ENCODE measurements around the gene CAPN9.
A peak's percentile ranks its signal among the peaks of the same experiment; 100 is the strongest.
"Not testable (repeated sequence)": the region's sequence is repeated elsewhere in the genome, so short reads cannot be mapped to it uniquely, and the experiment has no call there.

The CAPN9 gene

GRCh38 chr1:230766318-230766717 is 19.1 kb downstream of the CAPN9 start:
- H3K4me3 ChIP-seq (ENCODE audit: low read depth, low read length): no peak overlapping the region
- H3K27me3 ChIP-seq: no peaks in the 10 kb centered on the region
- no peak for DNase-seq
- TF ChIP-seq CTCF (IDR thresholded peaks at IDR 0.05; ENCODE audit: low read depth, low read length): no peak
- H3K4me1 ChIP-seq: no peaks in the 10 kb centered on the region
- H3K9me3 ChIP-seq: no peaks in the 10 kb centered on the region
- H3K36me3 ChIP-seq: no peaks in the 10 kb centered on the region

GRCh38 chr1:230767859-230768612 is 20.8 kb downstream of the CAPN9 start:
- not testable (repeated sequence) for H3K27me3 ChIP-seq; H3K36me3 ChIP-seq; DNase-seq; H3K9me3 ChIP-seq; H3K4me1 ChIP-seq; H3K4me3 ChIP-seq (ENCODE audit: low read depth, low read length)

GRCh38 chr1:230768903-230769570 is 21.8 kb downstream of the CAPN9 start:
- no peak for DNase-seq
- no peak overlapping the region for H3K4me3 ChIP-seq (ENCODE audit: low read depth, low read length)
- no peaks in the 10 kb centered on the region for H3K36me3 ChIP-seq
- no peaks in the 10 kb centered on the region for H3K27me3 ChIP-seq
- no peak for TF ChIP-seq CTCF (IDR thresholded peaks at IDR 0.05; ENCODE audit: low read depth, low read length)
- no peaks in the 10 kb centered on the region for H3K4me1 ChIP-seq
- H3K9me3 ChIP-seq: no peaks in the 10 kb centered on the region

- no peak for DNase-seq
- Histone ChIP-seq H3K4me3 (ENCODE audit: low read depth, low read length) (no peak overlapping the region), H3K9me3 (no peaks in the 10 kb centered on the region), H3K27me3 (no peaks in the 10 kb centered on the region), H3K4me1 (no peaks in the 10 kb centered on the region), H3K36me3 (no peaks in the 10 kb centered on the region)
- no peak for TF ChIP-seq CTCF (IDR thresholded peaks at IDR 0.05; ENCODE audit: low read depth, low read length)
Measured at GRCh38 chr1:230770317-230770716, 23.1 kb downstream of the CAPN9 start.

GRCh38 chr1:230771773-230772354 is 24.7 kb downstream of the CAPN9 start:
- no peaks in the 10 kb centered on the region for H3K4me1 ChIP-seq
- H3K9me3 ChIP-seq: no peaks in the 10 kb centered on the region
- DNase-seq: no peak
- TF ChIP-seq CTCF (IDR thresholded peaks at IDR 0.05; ENCODE audit: low read depth, low read length): no peak
- no peak overlapping the region for H3K4me3 ChIP-seq (ENCODE audit: low read depth, low read length)
- peaks cover 3% of the 10 kb centered on the region for H3K27me3 ChIP-seq
- H3K36me3 ChIP-seq: no peaks in the 10 kb centered on the region

GRCh38 chr1:230772457-230773395 is 25.5 kb downstream of the CAPN9 start:
- Histone ChIP-seq H3K9me3 (no peaks in the 10 kb centered on the region), H3K4me3 (ENCODE audit: low read depth, low read length) (no peak overlapping the region), H3K27me3 (peaks cover 12% of the 10 kb centered on the region), H3K4me1 (no peaks in the 10 kb centered on the region), H3K36me3 (no peaks in the 10 kb centered on the region)
- peak; percentile 68 for TF ChIP-seq CTCF (IDR thresholded peaks at IDR 0.05; ENCODE audit: low read depth, low read length)
- DNase-seq: peak; percentile 58
